ENCODE measurements around the gene NADK2.

NADK2 gene

GRCh38 chr5:36161361-36161760 lies 80.4 kb downstream of the NADK2 start:
- no peak for DNase-seq

GRCh38 chr5:36160617-36161016 lies 81.1 kb downstream of the NADK2 start:
- no peak for DNase-seq

GRCh38 chr5:36158144-36158543 lies 83.6 kb downstream of the NADK2 start:
- peak; percentile 13 for DNase-seq

- peak; percentile 93 for DNase-seq
Measured at GRCh38 chr5:36156619-36157018, 85.1 kb downstream of the NADK2 start.

GRCh38 chr5:36156121-36156601 lies 85.6 kb downstream of the NADK2 start:
- no peak for DNase-seq

GRCh38 chr5:36155291-36155690 lies 86.4 kb downstream of the NADK2 start:
- DNase-seq: no peak

- DNase-seq: no peak
Measured at GRCh38 chr5:36153726-36154125, 88.0 kb downstream of the NADK2 start.

GRCh38 chr5:36153298-36153677 lies 88.4 kb downstream of the NADK2 start:
- DNase-seq: no peak

GRCh38 chr5:36152324-36153297 lies 89.1 kb downstream of the NADK2 start:
- peak; percentile 29 for DNase-seq

GRCh38 chr5:36151434-36152323 lies 90.0 kb downstream of the NADK2 start, which contains the start of the genes LMBRD2 and SKP2:
Gene LMBRD2, minus strand, starts transcription at chr5:36151887. Its CDS starts 8,538 bp downstream, at chr5:36143349.
Gene SKP2, plus strand, starts transcription at chr5:36152111. Its CDS starts 152 bp downstream, at chr5:36152263.
- DNase-seq: peak; percentile 99

GRCh38 chr5:36150676-36151433 lies 90.9 kb downstream of the NADK2 start:
- peak; percentile 51 for DNase-seq

- no peak for DNase-seq
Measured at GRCh38 chr5:36147681-36148080, 94.0 kb downstream of the NADK2 start.

- no peak for DNase-seq
Measured at GRCh38 chr5:36146390-36146789, 95.3 kb downstream of the NADK2 start.

GRCh38 chr5:36145311-36145710 lies 96.4 kb downstream of the NADK2 start:
- no peak for DNase-seq

Data from fibroblast of skin of back (primary cell).